ENCODE data around the gene BBLN. TPM values are rescaled to one million over a fixed set of nuclear protein-coding genes. Genes with fewer than 3 reads are reported as not detected.

The BBLN gene
- total RNA-seq, 1 experiment from 2014 or later, result 48.5 TPM

- TF ChIP-seq POLR2AphosphoS5 (IDR thresholded peaks at IDR 0.05; ENCODE audit: low read depth, low read length) (no peak), SIN3A (IDR thresholded peaks at IDR 0.05; ENCODE audit: borderline replicate concordance, insufficient read depth, low read depth, low read length) (no peak), TCF7L2 (IDR thresholded peaks at IDR 0.05; ENCODE audit: low read depth, low read length) (no peak), REST (IDR thresholded peaks at IDR 0.05; ENCODE audit: insufficient read depth in 1 of 2, low read depth in 2 of 2, low read length in 1 of 2) (no peak)
- TF ChIP-seq, protein P1, sequence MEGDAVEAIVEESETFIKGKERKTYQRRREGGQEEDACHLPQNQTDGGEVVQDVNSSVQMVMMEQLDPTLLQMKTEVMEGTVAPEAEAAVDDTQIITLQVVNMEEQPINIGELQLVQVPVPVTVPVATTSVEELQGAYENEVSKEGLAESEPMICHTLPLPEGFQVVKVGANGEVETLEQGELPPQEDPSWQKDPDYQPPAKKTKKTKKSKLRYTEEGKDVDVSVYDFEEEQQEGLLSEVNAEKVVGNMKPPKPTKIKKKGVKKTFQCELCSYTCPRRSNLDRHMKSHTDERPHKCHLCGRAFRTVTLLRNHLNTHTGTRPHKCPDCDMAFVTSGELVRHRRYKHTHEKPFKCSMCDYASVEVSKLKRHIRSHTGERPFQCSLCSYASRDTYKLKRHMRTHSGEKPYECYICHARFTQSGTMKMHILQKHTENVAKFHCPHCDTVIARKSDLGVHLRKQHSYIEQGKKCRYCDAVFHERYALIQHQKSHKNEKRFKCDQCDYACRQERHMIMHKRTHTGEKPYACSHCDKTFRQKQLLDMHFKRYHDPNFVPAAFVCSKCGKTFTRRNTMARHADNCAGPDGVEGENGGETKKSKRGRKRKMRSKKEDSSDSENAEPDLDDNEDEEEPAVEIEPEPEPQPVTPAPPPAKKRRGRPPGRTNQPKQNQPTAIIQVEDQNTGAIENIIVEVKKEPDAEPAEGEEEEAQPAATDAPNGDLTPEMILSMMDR (IDR thresholded peaks at IDR 0.05), result peak; percentile 84
Measured at GRCh38 chr9:128192601-128193371, 32.7 kb downstream of the BBLN start.

DNA sequence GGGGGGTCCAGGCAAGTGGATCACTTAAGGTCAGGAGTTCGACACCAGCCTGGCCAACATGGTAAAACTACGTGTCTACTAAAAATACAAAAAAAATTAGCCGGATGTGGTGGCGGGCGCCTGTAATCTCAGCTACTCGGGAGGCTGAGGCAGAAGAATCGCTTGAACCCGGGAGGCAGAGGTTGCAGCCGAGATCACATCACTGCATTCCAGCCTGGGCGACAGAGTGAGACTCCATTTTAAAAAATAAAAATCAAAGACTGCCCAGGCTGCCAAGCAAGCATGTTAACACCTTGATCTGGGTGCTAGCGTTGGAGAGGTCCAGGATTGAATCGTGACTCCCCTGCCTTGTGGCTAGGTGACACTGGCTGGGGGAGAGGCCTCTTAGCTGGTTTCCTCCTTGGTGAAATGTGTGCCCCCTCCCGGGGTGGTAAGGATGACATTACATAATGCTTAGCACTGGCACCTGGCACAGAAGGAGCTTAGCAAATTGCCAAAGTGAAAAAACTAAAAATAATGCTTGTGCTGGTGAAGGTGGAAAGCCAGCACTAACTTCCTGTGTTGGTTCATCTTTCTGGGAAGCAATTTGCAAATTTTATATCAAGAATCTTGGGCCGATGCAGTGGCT, 33.5 kb downstream of the BBLN start:
- no peak for DNase-seq (ENCODE audit: low read depth, low spot score)
- intact Hi-C loops (cut with micrococcal nuclease; ENCODE audit: unreplicated experiment) (no loop called here), in situ Hi-C loops (cut with HindIII; ENCODE audit: low pct_unique_long_range_greater_than_20kb, low sequenced_read_pairs) (no loop called here)
- peak overlapping the region; percentile 67 to 68; a peak in 3 of 4 replicates for H3K4me3 ChIP-seq (ENCODE audit: low read depth in 2 of 2, low read length in 2 of 2)
- TF ChIP-seq POLR2AphosphoS5 (IDR thresholded peaks at IDR 0.05; ENCODE audit: low read depth, low read length), result no peak
- no peak for TF ChIP-seq REST (IDR thresholded peaks at IDR 0.05; ENCODE audit: insufficient read depth in 1 of 2, low read depth in 2 of 2, low read length in 1 of 2)
- TF ChIP-seq, protein P1 (IDR thresholded peaks at IDR 0.05), result no peak
- TF ChIP-seq TCF7L2 (IDR thresholded peaks at IDR 0.05; ENCODE audit: low read depth, low read length), result no peak
- no peak for TF ChIP-seq SIN3A (IDR thresholded peaks at IDR 0.05; ENCODE audit: borderline replicate concordance, insufficient read depth, low read depth, low read length)
- peak overlapping the region; percentile 70 for H3K27ac ChIP-seq (ENCODE audit: low read length)
- ChIA-PET CTCF (interaction anchor here (0.6 kb wide), 2 partner anchors 29 to 947 kb away, joined by 3 to 5 read pairs; no protein-coding TSS in a partner anchor), POLR2A (no interaction called here)
- no peaks in the 10 kb centered on the region for H3K9me3 ChIP-seq (ENCODE audit: control insufficient read depth, insufficient read depth, low read depth, low read length)
- no peaks in the 10 kb centered on the region; the same call in 1 of the 2 replicates for H3K4me1 ChIP-seq (ENCODE audit: control insufficient read depth, insufficient read depth, low read length)
- no peaks in the 10 kb centered on the region; the same call in none of the 2 replicates for H3K36me3 ChIP-seq (ENCODE audit: control insufficient read depth, insufficient read depth, low read length)
- no TSS peak for BruUV-seq (replicated peaks)
- ATAC-seq, result no peak
- H3K27me3 ChIP-seq (ENCODE audit: control insufficient read depth, insufficient read depth, low read length), result no peaks in the 10 kb centered on the region

More at GRCh38 chr9:128192601-128193371, 32.7 kb downstream of the BBLN start:
- no peaks in the 10 kb centered on the region for H3K9me3 ChIP-seq (ENCODE audit: control insufficient read depth, insufficient read depth, low read depth, low read length)
- ATAC-seq, result peak; percentile 94
- BruUV-seq (replicated peaks), result no TSS peak
- peak overlapping the region; percentile 70 for H3K27ac ChIP-seq (ENCODE audit: low read length)
- in situ Hi-C loops (cut with HindIII; ENCODE audit: low pct_unique_long_range_greater_than_20kb, low sequenced_read_pairs) (no loop called here), intact Hi-C loops (cut with micrococcal nuclease; ENCODE audit: unreplicated experiment) (no loop called here)
- H3K36me3 ChIP-seq (ENCODE audit: control insufficient read depth, insufficient read depth, low read length), result no peaks in the 10 kb centered on the region; the same call in none of the 2 replicates
- CTCF ChIA-PET, result interaction anchor here (0.6 kb wide), 1 partner anchor 29 kb away, joined by 3 read pairs; no protein-coding TSS in a partner anchor
- no peaks in the 10 kb centered on the region; the same call in 1 of the 2 replicates for H3K4me1 ChIP-seq (ENCODE audit: control insufficient read depth, insufficient read depth, low read length)
- H3K4me3 ChIP-seq (ENCODE audit: low read depth in 2 of 2, low read length in 2 of 2), result peak overlapping the region; percentile 67 to 68
- no peaks in the 10 kb centered on the region for H3K27me3 ChIP-seq (ENCODE audit: control insufficient read depth, insufficient read depth, low read length)
- POLR2A ChIA-PET, result interaction anchor here (0.7 kb wide), 1 partner anchor 71 kb away, joined by 5 read pairs; no protein-coding TSS in a partner anchor
- DNase-seq (ENCODE audit: low read depth, low spot score), result peak; percentile 75

Data from Panc1 (cell line).